Activated T-helper 2 cell treated with anti-CD3 and anti-CD28 coated beads, Interferon-gamma antibody, Interleukin-2, Interleukin-4, amounts not matched to agents 10 μg/mL and 5 μg/mL and 100 μg/mL, durations not matched to agents 14 hours and 24 hours and 36 hours (primary cell): Measurements from ENCODE around the gene UTP15. TPM values are rescaled to one million over a fixed set of nuclear protein-coding genes. Genes with fewer than 3 reads are reported as not detected.
A peak's percentile ranks its signal among the peaks of the same experiment; 100 is the strongest.

Source experiments
- DNase-seq: peaks from one replicate; pipeline ENCODE4 v3.0.0; 2021; ENCODE audit warnings: low spot score
- H3K27ac Mint-ChIP-seq: one replicate; pipeline ENCODE4 v1.8.0; 2021; ENCODE audit warnings: mixed read lengths
- H3K27me3 Mint-ChIP-seq: one replicate; pipeline ENCODE4 v1.8.0; 2021; ENCODE audit warnings: low read depth, mixed read lengths
- H3K36me3 Mint-ChIP-seq: one replicate; pipeline ENCODE4 v1.8.0; 2021; ENCODE audit warnings: low read depth, mixed read lengths
- H3K4me1 Mint-ChIP-seq: one replicate; pipeline ENCODE4 v1.8.0; 2021; ENCODE audit warnings: low read depth, mixed read lengths
- H3K4me3 Mint-ChIP-seq: one replicate; pipeline ENCODE4 v1.8.0; 2021; ENCODE audit warnings: low read depth, mild to moderate bottlenecking, moderate library complexity, mixed read lengths
- H3K9me3 Mint-ChIP-seq: one replicate; pipeline ENCODE4 v1.8.0; 2021; ENCODE audit warnings: mixed read lengths
- intact Hi-C: fragments of 100-400 bp; cut with micrococcal nuclease; formaldehyde crosslinking; loops from one replicate; pipeline ENCODE4 v1.15.1; 2023
- total RNA-seq: library from RNA; stranded (reverse); gene quantifications from 2 replicates; pipeline ENCODE4 v1.2.3, GENCODE V29; 2022

The UTP15 gene
- total RNA-seq, 1 donor from 2014 or later, result 46.0 TPM

DNA sequence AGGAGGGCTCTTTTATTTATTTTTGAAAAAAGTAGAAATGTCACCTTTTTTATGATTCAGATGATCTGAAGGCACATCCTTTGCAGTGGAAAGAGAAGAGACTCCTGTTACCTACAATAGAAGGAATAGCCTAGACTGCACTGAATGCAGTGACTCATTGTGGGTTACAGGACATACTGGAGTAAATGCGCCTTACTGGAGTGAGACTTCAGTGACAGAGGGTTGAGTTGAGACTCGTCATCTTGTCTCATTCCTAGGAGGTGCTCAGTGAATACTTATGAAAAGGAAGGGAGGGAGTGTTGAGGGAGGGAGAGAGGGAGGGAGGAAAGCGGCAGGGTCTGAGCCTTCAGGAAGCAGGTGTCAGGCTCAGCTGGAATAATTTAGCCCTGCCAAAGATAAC is 25.4 kb upstream of the UTP15 start:
- Mint-ChIP-seq H3K4me3 (no peak overlapping the region), H3K27me3 (peaks cover 10% of the 10 kb centered on the region)

DNA sequence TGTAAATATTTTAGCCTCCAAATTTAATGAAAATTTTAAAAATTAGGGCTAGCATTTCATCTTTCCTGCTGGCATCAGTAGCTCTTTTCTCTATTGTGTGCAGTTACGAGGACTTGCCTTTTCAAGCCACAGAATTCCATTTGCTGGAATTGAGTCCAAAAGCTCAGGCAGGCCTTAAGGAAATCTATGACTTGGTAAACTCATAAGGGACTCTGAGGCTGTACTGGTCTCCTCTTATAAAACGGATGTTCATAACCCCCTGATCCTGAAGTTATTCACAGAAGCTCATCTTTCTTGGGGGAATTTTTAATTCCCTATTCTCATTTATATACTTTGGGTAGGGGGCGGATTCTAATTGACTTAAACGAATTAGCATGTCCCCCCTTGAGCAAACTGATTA is 23.5 kb upstream of the UTP15 start:
- H3K4me1 Mint-ChIP-seq, result peaks cover 13% of the 10 kb centered on the region
- DNase-seq, result no peak
- H3K27me3 Mint-ChIP-seq, result peaks cover 10% of the 10 kb centered on the region
- H3K9me3 Mint-ChIP-seq, result no peaks in the 10 kb centered on the region
- no peaks in the 10 kb centered on the region for H3K36me3 Mint-ChIP-seq
- no peak overlapping the region for H3K4me3 Mint-ChIP-seq
- H3K27ac Mint-ChIP-seq, result no peak overlapping the region
- intact Hi-C loops, result no loop called here

More for the DNA sequence above, 25.4 kb upstream of the UTP15 start:
- no peak overlapping the region for H3K27ac Mint-ChIP-seq
- no peaks in the 10 kb centered on the region for H3K9me3 Mint-ChIP-seq
- H3K4me1 Mint-ChIP-seq, result peaks cover 13% of the 10 kb centered on the region
- no peak for DNase-seq
- intact Hi-C loops, result no loop called here
- no peaks in the 10 kb centered on the region for H3K36me3 Mint-ChIP-seq

DNA sequence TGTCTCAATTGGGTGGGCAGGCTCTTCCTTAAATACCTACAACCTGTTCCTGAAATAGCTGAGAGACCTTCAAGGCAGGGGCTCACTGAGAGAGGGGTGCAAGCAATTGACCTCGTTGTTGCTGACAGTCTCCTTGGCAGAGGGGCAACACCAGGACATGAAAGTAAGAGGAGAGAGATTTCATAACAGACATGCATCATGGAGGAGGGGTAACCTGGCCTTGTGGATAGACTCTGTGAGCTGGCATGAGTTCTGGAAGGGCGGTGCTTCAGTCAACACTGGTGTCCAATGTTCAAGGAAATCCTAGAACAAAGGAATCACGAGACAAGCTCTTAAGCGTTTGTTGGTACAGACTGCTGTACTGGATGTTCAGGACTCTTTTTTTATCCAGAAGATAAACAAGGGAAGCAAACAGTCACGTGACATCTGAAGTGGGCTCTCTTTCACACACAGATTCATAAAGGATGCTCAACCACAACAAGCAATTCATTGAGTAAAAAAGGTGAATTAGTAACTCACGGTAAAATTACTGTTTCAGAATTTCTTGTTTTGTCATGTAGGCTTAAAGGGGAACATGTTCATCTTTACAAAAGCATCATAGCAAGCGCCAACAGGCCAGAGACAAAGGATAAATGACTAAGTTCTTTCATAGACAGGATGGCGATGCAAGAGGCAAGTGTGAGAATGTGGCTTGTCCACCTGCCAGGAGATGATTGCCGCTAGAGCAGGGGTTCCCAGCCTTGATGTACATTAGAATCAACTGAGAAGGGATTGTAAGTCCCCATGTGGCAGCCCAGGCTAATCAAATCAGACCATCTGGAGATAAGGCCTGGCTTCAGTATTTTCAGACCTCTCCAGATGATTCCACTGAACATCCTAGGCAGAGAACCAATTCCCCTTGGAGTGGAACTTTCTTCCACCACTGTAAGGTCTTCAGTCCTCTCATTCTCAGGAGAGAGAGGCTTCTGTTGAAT is 20.8 kb upstream of the UTP15 start:
- H3K9me3 Mint-ChIP-seq, result no peaks in the 10 kb centered on the region
- H3K27ac Mint-ChIP-seq, result no peak overlapping the region
- H3K4me3 Mint-ChIP-seq, result no peak overlapping the region
- no peak for DNase-seq
- intact Hi-C loops, result no loop called here
- no peaks in the 10 kb centered on the region for H3K36me3 Mint-ChIP-seq
- H3K27me3 Mint-ChIP-seq, result peaks cover 16% of the 10 kb centered on the region
- H3K4me1 Mint-ChIP-seq, result peaks cover 13% of the 10 kb centered on the region

DNA sequence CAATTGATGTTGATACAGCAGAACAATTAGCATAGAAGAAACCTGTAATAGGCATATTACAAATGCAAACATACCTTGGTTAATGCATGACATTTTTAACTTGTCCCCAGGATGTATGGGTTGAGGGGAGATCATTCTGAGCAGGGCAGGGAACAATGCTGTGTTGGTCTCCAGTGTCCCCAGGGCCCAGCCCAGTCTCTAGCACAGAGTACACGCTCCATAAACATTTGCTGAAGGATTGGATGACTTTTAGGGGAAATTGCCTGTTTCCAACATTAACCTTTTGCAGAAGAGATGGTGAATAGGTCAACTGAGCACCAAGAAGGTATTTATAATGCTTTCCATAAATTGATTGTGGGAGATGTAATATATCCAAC is 20.2 kb upstream of the UTP15 start:
- no peak for DNase-seq
- intact Hi-C loops, result no loop called here
- H3K9me3 Mint-ChIP-seq, result no peaks in the 10 kb centered on the region
- peaks cover 18% of the 10 kb centered on the region for H3K4me1 Mint-ChIP-seq
- no peak overlapping the region for H3K4me3 Mint-ChIP-seq
- H3K27ac Mint-ChIP-seq, result no peak overlapping the region
- H3K36me3 Mint-ChIP-seq, result no peaks in the 10 kb centered on the region
- H3K27me3 Mint-ChIP-seq, result peaks cover 16% of the 10 kb centered on the region

DNA sequence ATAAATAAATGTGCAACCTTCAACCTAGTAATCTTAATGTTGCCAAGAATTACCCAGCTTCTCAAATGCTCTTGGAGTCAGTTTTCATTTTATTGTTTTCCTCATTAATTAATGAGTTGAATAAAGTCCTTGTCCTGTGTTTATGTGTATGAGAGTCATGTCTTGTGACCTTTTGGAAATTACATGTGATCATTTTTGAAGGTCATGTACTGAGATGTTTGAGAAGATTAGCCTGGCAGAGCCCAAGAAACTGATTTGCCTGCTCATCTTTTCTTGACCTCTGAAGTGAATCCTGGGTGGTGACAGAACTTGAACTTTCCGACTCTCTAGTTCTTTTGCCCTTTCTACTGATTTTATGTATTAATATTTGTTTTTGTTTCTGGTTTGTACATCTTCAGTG is 15.5 kb upstream of the UTP15 start:
- H3K27me3 Mint-ChIP-seq, result peaks cover 6% of the 10 kb centered on the region
- intact Hi-C loops, result no loop called here
- H3K4me1 Mint-ChIP-seq, result peaks cover 4% of the 10 kb centered on the region
- H3K9me3 Mint-ChIP-seq, result no peaks in the 10 kb centered on the region
- no peak overlapping the region for H3K4me3 Mint-ChIP-seq
- DNase-seq, result no peak
- peaks cover 17% of the 10 kb centered on the region for H3K36me3 Mint-ChIP-seq
- H3K27ac Mint-ChIP-seq, result no peak overlapping the region

DNA sequence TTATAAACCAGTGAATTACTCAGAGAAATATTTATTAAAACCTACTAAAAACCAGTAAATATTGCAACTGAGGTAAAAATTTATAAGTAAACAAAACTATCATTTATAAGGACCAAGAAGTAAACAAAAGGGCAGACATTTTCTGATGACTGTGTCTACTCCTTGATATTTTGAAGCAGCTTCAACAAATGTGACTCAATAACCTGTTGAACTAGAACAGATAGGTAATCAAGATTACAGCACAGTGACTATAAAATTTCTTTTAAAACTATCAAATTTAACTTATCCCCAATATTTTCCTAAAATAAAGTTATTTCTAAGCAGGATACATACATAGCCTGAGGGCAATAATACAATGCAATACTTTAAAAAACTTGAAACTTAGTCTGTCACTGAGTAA is 12.9 kb upstream of the UTP15 start:
- Mint-ChIP-seq H3K27ac (no peak overlapping the region), H3K4me3 (no peak overlapping the region), H3K27me3 (peaks cover 6% of the 10 kb centered on the region), H3K9me3 (no peaks in the 10 kb centered on the region), H3K4me1 (peaks cover 4% of the 10 kb centered on the region), H3K36me3 (peaks cover 24% of the 10 kb centered on the region)
- no peak for DNase-seq
- intact Hi-C loops, result no loop called here

DNA sequence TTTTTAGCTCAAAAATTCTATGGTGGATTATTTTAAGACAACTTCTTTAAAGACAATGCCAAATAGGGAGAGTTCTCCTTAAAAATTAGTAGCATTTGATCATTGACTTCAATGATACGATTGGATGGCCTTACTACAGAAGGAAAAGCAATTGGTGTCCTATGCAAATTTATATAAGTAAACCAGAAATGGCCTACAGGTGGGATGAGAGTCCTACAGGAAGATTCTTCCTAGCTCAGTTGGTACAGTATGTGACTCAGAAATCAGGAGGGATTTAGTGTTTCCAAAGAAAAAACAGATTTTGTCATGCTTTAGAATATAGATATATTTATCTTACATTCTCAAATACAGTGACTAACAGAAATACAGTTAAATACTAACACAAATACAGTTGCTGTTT is 6.6 kb upstream of the UTP15 start:
- Mint-ChIP-seq H3K9me3 (no peaks in the 10 kb centered on the region), H3K27me3 (no peaks in the 10 kb centered on the region), H3K4me1 (peaks cover 11% of the 10 kb centered on the region), H3K4me3 (no peak overlapping the region), H3K36me3 (peaks cover 36% of the 10 kb centered on the region), H3K27ac (no peak overlapping the region)
- intact Hi-C loops, result no loop called here
- DNase-seq, result no peak

DNA sequence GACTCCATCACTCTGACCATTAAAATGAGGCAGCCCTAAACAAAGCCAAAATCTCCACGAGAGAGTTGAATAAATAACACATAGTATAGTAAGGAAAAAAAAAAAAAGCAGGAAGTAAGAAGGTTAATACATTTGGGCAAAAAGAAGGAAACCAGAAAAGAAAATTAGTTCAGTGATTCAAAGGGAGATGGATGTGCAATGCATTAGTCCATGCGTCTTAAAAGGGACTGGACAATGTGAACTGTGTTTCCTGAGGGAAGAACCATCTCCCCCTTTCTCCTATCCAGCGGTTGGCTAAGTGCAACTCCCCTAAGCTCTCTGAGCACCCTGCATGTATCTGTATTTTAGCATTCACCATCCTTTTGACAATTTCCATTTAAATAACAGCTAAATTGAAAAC is 1.5 kb upstream of the UTP15 start:
- Mint-ChIP-seq H3K4me1 (peaks cover 25% of the 10 kb centered on the region), H3K9me3 (no peaks in the 10 kb centered on the region), H3K27ac (peak overlapping the region; percentile 44), H3K4me3 (peak overlapping the region; percentile 96), H3K36me3 (peaks cover 24% of the 10 kb centered on the region), H3K27me3 (no peaks in the 10 kb centered on the region)
- intact Hi-C loops, result loop anchor here (2.0 kb wide), 1 partner anchor 1203 kb away; the partner anchor contains the start of genes GFM2 and NSA2
- no peak for DNase-seq

DNA sequence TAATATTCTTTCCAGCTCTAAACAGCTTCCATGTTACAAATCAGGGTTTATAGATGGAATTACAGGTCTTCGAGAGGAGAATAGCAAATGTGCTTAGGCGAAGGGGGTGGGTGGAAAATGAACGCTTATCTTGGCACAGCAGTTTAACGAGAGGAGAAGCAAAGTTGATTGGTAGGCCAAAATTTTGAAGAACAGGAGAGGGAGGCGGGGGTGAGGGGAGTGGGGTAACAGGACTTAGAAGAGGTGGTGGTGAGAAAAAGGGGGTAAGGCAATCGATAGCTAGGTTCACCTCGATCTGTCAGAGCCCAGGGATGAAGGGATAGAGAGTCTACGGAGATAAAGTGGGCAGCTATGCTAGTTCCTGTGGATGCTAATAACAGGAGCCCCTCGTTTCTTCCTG is 868 bp upstream of the UTP15 start:
- no peak for DNase-seq
- intact Hi-C loops, result loop anchor here (1.0 to 2.0 kb wide), 2 partner anchors 66 to 1202 kb away; partner anchors contain the start of genes BTF3, GFM2 and NSA2
- peaks cover 27% of the 10 kb centered on the region for H3K36me3 Mint-ChIP-seq
- H3K9me3 Mint-ChIP-seq, result no peaks in the 10 kb centered on the region
- H3K27ac Mint-ChIP-seq, result peak overlapping the region; percentile 95
- H3K4me1 Mint-ChIP-seq, result peaks cover 25% of the 10 kb centered on the region
- peak overlapping the region; percentile 96 for H3K4me3 Mint-ChIP-seq
- H3K27me3 Mint-ChIP-seq, result no peaks in the 10 kb centered on the region

DNA sequence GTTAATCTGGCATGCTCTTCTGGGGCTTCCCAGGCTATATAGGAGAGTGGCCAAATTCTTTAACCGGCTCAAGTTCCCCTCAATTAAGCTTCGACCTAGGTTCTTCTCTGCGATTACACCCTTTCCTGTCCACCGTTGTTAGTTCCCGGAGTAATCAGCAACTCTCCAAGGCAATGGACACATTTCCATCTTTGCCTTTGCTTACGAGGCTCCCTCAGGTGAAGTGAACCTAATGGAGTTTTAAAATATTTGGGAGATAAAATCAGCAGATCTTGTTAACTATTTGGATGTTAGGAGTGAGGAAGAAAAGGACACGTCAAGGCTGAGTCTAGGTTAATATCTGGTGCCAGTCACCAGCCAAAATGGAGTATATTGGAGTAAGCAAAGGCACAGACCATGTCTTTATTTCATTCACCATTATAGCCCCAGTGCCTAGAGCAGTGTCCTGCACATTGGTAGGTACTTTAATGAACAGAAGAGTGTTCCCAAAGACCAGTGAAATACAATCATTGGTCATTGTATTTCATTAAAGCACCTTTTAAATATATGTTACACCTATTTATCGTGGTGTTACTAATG is 515 bp downstream of the UTP15 start:
- intact Hi-C loops, result loop anchor here (1.0 to 2.0 kb wide), 2 partner anchors 68 to 1201 kb away; partner anchors contain the start of genes BTF3, GFM2 and NSA2
- no peaks in the 10 kb centered on the region for H3K9me3 Mint-ChIP-seq
- no peak for DNase-seq
- H3K4me1 Mint-ChIP-seq, result peaks cover 22% of the 10 kb centered on the region
- peak overlapping the region; percentile 95 for H3K27ac Mint-ChIP-seq
- H3K27me3 Mint-ChIP-seq, result no peaks in the 10 kb centered on the region
- H3K4me3 Mint-ChIP-seq, result peak overlapping the region; percentile 96
- peaks cover 32% of the 10 kb centered on the region for H3K36me3 Mint-ChIP-seq

DNA sequence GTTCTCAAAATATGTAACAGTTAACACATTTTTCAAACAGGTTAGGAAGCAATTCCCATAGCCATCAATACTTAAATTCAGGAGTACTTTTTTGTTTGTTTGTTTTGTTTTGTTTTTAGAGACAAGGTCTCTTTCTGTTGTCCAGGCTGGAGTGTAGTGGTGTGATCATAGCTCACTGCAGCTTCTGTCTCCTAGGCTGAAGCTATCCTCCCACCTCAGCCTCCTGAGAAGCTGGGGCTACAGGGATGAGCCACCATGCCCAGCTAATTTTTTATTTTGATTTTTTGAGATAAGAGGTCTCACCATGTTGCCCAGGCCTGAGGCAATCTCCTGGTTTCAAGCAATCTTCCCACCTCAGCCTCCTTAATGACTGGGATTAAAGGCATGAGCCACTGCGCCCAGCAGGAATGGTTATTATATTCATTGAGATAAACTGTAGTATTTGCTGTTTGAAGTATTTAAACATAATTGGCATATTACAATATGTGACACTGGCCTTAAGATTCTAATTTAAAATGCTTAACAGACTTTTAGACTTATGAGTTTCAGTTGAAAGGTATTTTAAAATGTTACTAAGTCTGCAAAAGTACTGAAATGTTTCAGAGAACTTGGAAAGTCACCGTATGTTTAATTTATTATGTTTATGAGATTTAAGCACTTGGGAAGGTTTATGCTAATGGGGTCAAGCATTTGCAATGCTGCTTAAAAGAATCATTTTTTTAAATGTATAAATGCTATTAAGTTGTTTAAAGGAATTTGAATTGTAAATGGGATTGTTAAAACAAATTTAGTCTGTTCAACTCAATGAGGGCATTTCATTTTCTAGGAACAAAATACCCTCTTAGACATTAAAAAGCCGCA is 17.0 kb downstream of the UTP15 start:
- Mint-ChIP-seq H3K36me3 (peaks cover 30% of the 10 kb centered on the region), H3K27me3 (no peaks in the 10 kb centered on the region), H3K9me3 (no peaks in the 10 kb centered on the region), H3K27ac (no peak overlapping the region), H3K4me3 (no peak overlapping the region), H3K4me1 (peaks cover 4% of the 10 kb centered on the region)
- DNase-seq, result no peak
- intact Hi-C loops, result no loop called here

DNA sequence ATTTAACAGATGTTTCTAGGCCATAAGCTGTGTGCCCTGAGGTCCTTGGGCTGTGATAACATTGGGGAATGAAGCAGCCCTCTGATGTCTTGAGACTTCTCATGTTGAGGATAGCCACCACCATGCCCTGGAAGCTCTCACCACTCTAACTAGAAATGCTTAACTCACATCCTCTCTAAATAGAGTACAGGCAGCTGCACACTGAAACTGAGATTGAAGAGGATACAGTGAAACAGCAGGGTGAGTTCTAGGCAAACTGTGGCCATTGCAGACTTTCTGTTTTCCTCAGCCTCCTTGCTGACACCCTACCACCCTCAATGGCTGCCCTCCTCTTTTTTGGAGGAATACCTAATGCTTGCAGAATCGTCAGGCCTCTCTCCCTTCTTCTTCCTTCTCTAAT is 22.4 kb downstream of the UTP15 start:
- intact Hi-C loops, result no loop called here
- H3K9me3 Mint-ChIP-seq, result no peaks in the 10 kb centered on the region
- no peak overlapping the region for H3K27ac Mint-ChIP-seq
- H3K27me3 Mint-ChIP-seq, result peaks cover 2% of the 10 kb centered on the region
- H3K36me3 Mint-ChIP-seq, result no peaks in the 10 kb centered on the region
- no peak for DNase-seq
- H3K4me1 Mint-ChIP-seq, result peaks cover 2% of the 10 kb centered on the region
- H3K4me3 Mint-ChIP-seq, result no peak overlapping the region
